IMR-90 (cell line): ENCODE measurements around the gene TNIP2.

Source experiments
- CEBPB ChIP-seq: IDR thresholded peaks from 2 replicates; pipeline ENCODE4 v1.6.1; 2012; ENCODE audit warnings: low read depth, low read length, improper control_type of control experiment
- MXI1 ChIP-seq: IDR thresholded peaks from 2 replicates; pipeline ENCODE4 v1.6.1; 2012; ENCODE audit warnings: low read depth, mild to moderate bottlenecking, low read length, moderate library complexity, borderline replicate concordance
- TF ChIP-seq, protein P1 (sequence below): conservative IDR thresholded peaks from 2 replicates; pipeline ENCODE4 v1.5.1; 2012; ENCODE audit warnings: mild to moderate bottlenecking, low read depth, low read length, improper control_type of control experiment

- TF ChIP-seq CEBPB (no peak), MXI1 (no peak)
- TF ChIP-seq, protein P1, sequence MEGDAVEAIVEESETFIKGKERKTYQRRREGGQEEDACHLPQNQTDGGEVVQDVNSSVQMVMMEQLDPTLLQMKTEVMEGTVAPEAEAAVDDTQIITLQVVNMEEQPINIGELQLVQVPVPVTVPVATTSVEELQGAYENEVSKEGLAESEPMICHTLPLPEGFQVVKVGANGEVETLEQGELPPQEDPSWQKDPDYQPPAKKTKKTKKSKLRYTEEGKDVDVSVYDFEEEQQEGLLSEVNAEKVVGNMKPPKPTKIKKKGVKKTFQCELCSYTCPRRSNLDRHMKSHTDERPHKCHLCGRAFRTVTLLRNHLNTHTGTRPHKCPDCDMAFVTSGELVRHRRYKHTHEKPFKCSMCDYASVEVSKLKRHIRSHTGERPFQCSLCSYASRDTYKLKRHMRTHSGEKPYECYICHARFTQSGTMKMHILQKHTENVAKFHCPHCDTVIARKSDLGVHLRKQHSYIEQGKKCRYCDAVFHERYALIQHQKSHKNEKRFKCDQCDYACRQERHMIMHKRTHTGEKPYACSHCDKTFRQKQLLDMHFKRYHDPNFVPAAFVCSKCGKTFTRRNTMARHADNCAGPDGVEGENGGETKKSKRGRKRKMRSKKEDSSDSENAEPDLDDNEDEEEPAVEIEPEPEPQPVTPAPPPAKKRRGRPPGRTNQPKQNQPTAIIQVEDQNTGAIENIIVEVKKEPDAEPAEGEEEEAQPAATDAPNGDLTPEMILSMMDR = no peak
These were observed 46.7 kb upstream of the TNIP2 start for GRCh38 chr4:2802618-2803531.
